ENCODE data around the gene HBM.
A peak's percentile ranks its signal among the peaks of the same experiment; 100 is the strongest.
"Not testable (repeated sequence)": the region's sequence is repeated elsewhere in the genome, so short reads cannot be mapped to it uniquely, and the experiment has no call there.

HBM gene

GRCh38 chr16:149024-149660 is 16.6 kb upstream of the HBM start:
- FAIRE-seq = no peak

GRCh38 chr16:152141-153128 is 13.3 kb upstream of the HBM start, which contains the start of gene HBZ:
Gene HBZ (plus strand): TSS chr16:152644. CDS start chr16:152910, 266 bp downstream.
- no peak for FAIRE-seq

GRCh38 chr16:153129-153521 is 12.7 kb upstream of the HBM start:
- FAIRE-seq = peak; percentile 3

- FAIRE-seq = not testable (repeated sequence)
These were observed 12.1 kb upstream of the HBM start for GRCh38 chr16:153550-154216.

DNA sequence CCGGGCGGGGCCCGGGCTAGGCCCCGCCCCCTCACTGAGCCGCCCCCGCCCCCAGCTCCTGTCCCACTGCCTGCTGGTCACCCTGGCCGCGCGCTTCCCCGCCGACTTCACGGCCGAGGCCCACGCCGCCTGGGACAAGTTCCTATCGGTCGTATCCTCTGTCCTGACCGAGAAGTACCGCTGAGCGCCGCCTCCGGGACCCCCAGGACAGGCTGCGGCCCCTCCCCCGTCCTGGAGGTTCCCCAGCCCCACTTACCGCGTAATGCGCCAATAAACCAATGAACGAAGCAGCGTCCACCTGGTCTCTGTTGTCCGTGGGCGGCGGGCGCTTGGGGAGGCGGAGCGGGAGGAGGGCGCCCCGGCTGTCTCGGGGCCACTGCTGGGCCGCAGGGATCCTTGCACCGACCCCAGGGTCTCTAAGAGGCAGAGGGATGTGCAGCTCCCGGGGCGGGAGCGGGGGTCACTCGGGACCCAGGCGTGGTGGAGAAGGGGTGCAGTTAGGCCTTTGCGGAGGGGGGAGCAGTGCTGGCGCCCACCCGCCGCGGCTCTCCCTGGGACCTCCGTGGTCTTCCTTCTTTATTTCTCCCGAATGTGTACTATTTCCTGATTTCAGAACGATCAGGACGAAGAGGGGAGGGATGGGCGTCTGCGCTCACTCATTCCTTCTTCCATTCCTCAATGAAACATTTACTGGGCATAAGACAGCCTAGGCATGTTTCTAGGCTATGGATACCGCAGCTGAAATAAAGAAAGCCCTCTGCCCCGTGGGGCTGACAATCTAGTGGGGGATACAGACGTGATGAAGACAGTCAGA is 11.4 kb upstream of the HBM start:
- FAIRE-seq = no peak

GRCh38 chr16:155031-155398 is 10.8 kb upstream of the HBM start:
- no peak for FAIRE-seq

DNA sequence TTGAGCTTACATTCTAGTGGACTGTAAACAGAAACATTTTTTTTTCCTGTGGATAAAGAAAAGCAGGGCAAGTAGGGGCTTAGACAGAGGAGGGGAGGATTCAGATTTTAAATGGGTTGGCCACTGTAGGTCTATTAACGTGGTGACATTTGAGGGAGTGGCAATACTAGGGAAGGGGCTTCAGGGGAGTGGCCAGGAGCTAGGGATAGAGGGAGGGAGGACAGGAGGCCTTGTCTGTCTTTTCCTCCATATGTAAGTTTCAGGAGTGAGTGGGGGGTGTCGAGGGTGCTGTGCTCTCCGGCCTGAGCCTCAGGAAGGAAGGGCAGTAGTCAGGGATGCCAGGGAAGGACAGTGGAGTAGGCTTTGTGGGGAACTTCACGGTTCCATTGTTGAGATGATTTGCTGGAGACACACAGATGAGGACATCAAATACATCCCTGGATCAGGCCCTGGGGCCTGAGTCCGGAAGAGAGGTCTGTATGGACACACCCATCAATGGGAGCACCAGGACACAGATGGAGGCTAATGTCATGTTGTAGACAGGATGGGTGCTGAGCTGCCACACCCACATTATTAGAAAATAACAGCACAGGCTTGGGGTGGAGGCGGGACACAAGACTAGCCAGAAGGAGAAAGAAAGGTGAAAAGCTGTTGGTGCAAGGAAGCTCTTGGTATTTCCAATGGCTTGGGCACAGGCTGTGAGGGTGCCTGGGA is 6.5 kb upstream of the HBM start:
- FAIRE-seq = no peak

DNA sequence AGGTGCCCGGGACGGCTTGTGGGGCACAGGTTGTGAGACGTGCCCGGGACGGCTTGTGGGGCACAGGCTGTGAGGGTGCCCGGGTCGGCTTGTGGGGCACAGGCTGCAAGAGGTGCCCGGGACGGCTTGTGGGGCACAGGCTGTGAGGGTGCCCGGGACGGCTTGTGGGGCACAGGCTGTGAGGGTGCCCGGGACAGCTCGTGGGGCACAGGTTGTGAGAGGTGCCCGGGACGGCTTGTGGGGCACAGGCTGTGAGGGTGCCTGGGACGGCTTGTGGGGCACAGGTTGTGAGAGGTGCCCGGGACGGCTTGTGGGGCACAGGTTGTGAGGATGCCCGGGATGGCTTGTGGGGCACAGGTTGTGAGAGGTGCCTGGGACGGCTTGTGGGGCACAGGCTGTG is 5.5 kb upstream of the HBM start:
- FAIRE-seq = not testable (repeated sequence)

DNA sequence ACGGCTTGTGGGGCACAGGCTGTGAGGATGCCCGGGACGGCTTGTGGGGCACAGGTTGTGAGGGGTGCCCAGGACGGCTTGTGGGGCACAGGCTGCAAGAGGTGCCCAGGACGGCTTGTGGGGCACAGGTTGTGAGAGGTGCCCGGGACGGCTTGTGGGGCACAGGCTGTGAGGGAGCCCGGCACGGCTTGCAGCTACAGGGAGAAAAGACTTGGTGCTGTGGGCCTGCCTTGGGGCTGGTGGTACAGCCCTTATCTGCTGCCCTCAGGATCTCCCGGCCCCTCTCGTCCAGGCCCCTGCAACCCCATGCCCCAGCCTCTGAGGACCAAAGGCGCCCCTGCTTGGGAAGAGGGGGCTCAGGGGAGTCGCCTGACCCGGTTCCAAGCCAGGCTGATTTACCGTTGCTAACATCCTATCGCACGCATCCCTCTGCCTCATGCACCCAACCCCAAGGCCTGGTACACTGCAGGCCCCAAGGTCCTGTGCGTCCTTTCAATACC is 5.0 kb upstream of the HBM start:
- no peak for FAIRE-seq

DNA sequence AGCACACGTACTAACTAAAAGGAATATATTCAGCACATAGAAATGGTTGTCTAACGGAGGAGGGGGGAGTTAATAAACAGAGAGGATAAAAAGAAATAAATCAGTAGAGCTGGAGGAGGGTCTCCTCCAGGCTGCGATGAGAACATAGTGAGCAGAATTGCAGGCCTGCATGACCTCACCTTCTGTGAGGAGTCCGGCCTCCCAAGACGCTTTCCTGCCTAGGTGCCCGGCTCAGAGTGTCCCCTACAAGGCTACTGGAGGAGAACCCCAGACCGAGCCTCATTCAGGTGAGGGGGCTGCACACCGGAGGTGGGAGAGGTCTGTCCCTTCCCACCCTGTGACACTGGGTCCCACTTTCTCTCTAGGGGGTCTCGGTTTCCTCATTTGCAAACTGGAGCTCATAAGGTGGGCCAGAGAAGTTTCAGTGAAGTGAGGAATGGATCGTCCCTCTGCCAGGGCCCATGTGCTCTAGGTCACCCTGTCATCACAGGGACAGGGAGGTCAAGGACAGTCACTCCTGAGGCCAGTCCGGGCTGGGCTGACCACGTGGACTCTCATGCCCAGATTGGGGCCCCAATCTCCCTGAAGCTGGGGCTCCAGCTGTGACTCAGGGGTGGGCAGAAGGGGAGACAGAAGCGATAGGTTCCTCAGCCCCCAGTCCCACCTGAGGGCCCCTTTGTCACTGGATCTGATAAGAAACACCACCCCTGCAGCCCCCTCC is 3.3 kb upstream of the HBM start:
- FAIRE-seq = no peak

GRCh38 chr16:163139-163538 is 2.6 kb upstream of the HBM start:
- not testable (repeated sequence) for FAIRE-seq

DNA sequence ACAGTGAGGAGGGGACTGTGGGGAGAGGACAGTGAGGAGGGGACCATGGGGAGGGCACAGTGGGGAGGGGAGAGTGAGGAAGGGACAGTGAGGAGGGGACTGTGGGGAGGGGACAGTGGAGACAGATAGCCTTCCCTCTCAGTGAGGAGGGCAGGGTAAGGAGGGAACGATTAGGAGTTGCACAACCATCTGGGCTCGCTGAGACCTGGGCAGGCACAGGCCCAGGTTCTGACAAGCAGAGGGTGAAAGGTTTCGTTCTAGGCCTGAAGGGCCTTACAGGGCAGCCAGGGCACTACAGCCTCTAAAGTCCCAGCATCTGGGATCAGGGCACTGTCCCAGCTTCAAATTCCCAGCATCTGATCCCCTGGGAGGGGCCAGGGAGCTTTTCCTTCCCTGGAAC is 2.1 kb upstream of the HBM start:
- FAIRE-seq = not testable (repeated sequence)

- FAIRE-seq = not testable (repeated sequence)
These were observed 1.5 kb upstream of the HBM start for GRCh38 chr16:164134-164823.

DNA sequence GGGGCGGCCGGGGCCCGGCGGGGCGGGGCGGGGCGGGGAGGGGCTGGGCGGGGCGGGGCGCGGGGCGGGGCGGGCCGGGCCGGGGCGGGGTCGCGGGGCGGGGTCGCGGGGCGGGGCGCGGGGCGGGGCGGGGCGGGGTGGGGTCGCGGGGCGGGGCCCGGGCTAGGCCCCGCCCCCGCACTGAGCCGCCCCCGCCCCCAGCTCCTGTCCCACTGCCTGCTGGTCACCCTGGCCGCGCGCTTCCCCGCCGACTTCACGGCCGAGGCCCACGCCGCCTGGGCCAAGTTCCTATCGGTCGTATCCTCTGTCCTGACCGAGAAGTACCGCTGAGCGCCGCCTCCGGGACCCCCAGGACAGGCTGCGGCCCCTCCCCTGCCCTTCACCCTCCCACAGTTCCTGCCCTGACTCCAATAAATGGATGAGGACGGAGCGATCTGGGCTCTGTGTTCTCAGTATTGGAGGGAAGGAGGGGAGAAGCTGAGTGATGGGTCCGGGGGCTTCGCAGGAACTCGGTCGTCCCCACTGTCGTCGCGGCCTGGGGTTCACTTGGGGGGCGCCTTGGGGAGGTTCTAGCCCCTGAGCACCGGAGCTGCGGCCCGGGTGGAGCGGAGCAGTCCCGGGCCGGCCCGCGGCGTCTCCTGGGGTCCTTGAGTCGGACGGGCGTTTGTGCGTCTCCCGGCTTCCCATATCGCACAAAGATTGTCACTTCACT is 795 bp upstream of the HBM start:
- no peak for FAIRE-seq

GRCh38 chr16:166375-167121 is 770 bp downstream of the HBM start:
- no peak for FAIRE-seq

DNA sequence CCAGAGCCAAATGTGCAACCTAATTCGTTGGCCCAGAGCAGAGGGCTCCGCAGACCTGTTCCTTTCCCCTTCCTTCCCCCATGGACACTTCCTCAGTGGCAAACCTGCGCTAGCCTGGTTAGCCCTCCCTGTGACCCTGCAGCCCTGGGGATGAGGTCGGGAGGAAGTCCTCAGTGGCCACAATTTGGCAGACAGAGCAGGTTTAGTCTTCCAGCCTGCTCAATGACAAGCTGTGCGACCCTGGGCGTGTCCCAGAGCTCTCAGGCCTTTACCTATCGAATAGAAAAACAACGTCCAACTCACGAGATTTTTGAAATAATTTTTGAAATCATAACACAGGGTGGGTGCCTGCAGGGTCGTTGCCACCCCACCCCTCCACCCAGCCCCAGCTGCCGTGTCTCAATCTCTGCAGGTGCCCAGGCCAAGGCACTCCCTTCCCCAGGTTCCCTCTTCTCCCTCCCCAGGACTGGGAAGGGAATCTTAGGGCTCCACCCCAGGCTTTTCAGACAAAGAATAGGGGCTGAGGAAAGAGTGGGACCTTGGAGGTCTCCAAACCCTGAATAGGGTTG is 1.4 kb downstream of the HBM start:
- no peak for FAIRE-seq

DNA sequence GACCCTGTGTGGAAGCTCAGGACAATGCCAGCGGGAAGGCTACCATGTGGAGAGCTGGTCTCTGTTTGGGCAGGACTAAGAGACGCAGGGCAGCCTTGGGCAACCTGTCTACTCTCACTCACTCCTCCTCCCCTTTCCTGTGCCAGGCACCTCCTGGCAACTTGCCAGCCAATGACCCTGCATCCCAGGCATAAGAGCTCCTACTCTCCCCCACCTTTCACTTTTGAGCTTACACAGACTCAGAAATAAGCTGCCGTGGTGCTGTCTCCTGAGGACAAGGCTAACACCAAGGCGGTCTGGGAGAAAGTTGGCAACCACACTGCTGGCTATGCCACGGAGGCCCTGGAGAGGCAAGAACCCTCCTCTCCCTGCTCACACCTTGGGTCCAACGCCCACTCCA is 2.6 kb downstream of the HBM start:
- FAIRE-seq = no peak

DNA sequence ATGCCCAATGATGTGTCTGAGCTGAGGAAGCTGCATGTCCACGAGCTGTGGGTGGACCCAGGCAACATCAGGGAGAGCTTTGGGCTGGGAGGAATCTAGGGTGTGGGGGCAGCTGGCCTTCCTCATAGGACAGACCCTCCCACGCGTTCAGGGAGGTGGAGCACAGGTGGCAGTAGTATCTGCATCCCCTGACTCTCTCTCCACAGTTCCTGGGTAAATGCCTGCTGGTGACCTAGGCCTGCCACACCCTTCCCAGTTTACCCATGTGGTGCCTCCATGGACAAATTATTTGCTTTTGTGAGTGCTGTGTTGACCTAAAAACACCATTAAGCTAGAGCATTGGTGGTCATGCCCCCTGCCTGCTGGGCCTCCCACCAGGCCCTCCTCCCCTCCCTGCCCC is 3.2 kb downstream of the HBM start:
- FAIRE-seq = no peak

DNA sequence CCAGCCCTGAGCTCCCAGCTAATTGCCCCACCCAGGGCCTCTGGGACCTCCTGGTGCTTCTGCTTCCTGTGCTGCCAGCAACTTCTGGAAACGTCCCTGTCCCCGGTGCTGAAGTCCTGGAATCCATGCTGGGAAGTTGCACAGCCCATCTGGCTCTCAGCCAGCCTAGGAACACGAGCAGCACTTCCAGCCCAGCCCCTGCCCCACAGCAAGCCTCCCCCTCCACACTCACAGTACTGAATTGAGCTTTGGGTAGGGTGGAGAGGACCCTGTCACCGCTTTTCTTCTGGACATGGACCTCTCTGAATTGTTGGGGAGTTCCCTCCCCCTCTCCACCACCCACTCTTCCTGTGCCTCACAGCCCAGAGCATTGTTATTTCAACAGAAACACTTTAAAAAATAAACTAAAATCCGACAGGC is 4.3 kb downstream of the HBM start:
- FAIRE-seq = not testable (repeated sequence)

Data from G401.6 (cell line).